ENCODE measurements around the gene CDH18. TPM values are rescaled to one million over a fixed set of nuclear protein-coding genes. Genes with fewer than 3 reads are reported as not detected.

CDH18 gene
- total RNA-seq, 1 experiment from 2014 or later = not detected

DNA sequence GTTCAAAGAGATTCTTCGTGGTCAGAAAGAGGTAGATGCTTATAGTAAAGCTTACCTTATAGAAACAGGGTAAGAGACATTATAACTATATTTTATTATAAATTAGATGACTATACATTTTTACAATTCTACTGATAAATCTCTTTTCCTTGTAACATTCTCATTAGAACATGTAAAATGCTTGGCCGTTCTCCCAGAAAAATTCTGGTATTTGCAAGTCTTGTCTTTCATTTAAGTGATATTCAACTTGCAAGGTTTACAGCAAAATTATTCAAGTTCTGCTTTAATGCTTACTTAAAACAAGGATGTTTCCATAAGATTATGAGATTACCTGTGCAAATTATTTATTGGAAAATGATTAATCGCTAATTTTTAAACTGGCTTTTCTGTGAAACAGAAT lies 41.3 kb upstream of the CDH18 start:
- Histone ChIP-seq H3K36me3 (ENCODE audit: control insufficient read depth in 1 of 2, insufficient read depth in 2 of 2, low read length in 2 of 2) (no peaks in the 10 kb centered on the region), H3K79me2 (ENCODE audit: insufficient read depth, low read length) (no peaks in the 10 kb centered on the region), H3K27ac (ENCODE audit: low read depth, low read length) (no peak overlapping the region), H3K27me3 (ENCODE audit: insufficient read depth, low read length) (no peaks in the 10 kb centered on the region), H3K4me2 (ENCODE audit: low read length) (no peak overlapping the region), H3K9me3 (ENCODE audit: control insufficient read depth in 1 of 2, insufficient read depth in 1 of 2, low read depth in 1 of 2, low read length in 2 of 2) (peaks cover 16 to 24% of the 10 kb centered on the region in 2 experiments; a peak in 3 of 4 replicates), H2AFZ (ENCODE audit: low read depth, low read length, poor library complexity, severe bottlenecking) (no peak overlapping the region), H4K20me1 (ENCODE audit: insufficient read depth) (no peaks in the 10 kb centered on the region), H3K4me3 (replicated peaks in 1 of 2; ENCODE audit: low read depth in 1 of 2, low read length in 2 of 2) (no peak overlapping the region), H3K9ac (ENCODE audit: low read length) (no peak overlapping the region), H3K4me1 (ENCODE audit: control insufficient read depth in 1 of 2, insufficient read depth in 2 of 2, low read length in 2 of 2) (no peaks in the 10 kb centered on the region), H3K9me2 (ENCODE audit: insufficient read depth) (no peaks in the 10 kb centered on the region)
- DNase-seq (ENCODE audit: low read depth, low spot score) (no peak), ATAC-seq (no peak)
- no peak for TF ChIP-seq YY1 (IDR thresholded peaks at IDR 0.05; ENCODE audit: extremely low read depth, insufficient replicate concordance, low read depth, low read length)
- no peak for TF ChIP-seq CBX3 (IDR thresholded peaks at IDR 0.05; ENCODE audit: low read depth)
- intact Hi-C loops (cut with micrococcal nuclease) = no loop called here
- RAD21 ChIA-PET (ENCODE audit: low non-redundant PET in 1 of 2, low total read pairs in 2 of 2, uncharacterized antibody in 2 of 2, unreplicated experiment in 2 of 2) = no interaction called here
- POLR2A ChIA-PET = no interaction called here
- BruUV-seq (replicated peaks) = no TSS peak
- CTCF ChIA-PET = no interaction called here

DNA sequence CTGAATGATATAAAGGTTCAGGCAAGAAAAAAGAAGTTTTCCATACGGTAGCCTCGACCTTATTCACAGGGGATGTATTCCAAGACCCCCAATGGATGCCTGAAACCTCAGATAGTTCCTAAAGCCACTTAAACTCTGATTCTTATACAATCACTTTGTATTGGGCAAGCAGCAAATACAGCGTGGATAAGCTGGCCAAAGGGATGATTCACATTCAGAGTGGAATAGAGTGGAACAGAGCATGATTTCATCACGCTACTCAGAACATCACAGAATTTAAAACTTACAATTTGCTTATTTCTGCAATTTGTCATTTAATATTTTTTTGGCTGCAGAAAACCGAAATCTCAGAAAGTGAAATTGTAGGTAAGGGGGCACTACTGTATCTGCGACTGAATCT lies 40.5 kb upstream of the CDH18 start:
- no peaks in the 10 kb centered on the region for H3K36me3 ChIP-seq (ENCODE audit: control insufficient read depth in 1 of 2, insufficient read depth in 2 of 2, low read length in 2 of 2)
- ChIA-PET RAD21 (ENCODE audit: low non-redundant PET in 1 of 2, low total read pairs in 2 of 2, uncharacterized antibody in 2 of 2, unreplicated experiment in 2 of 2) (no interaction called here), POLR2A (no interaction called here), CTCF (no interaction called here)
- intact Hi-C loops (cut with micrococcal nuclease) = no loop called here
- no peak overlapping the region for H3K27ac ChIP-seq (ENCODE audit: low read depth, low read length)
- BruUV-seq (replicated peaks) = no TSS peak
- no peak overlapping the region for H3K4me3 ChIP-seq (replicated peaks in 1 of 2; ENCODE audit: low read depth in 1 of 2, low read length in 2 of 2)
- H2AFZ ChIP-seq (ENCODE audit: low read depth, low read length, poor library complexity, severe bottlenecking) = no peak overlapping the region
- TF ChIP-seq RAD21 (IDR thresholded peaks at IDR 0.05; ENCODE audit: low read depth) (no peak), FOSL1 (IDR thresholded peaks at IDR 0.05; ENCODE audit: low read depth) (no peak), CEBPB (IDR thresholded peaks at IDR 0.05; ENCODE audit: low read depth) (no peak), EGR1 (IDR thresholded peaks at IDR 0.05; ENCODE audit: low read depth) (no peak), JUND (IDR thresholded peaks at IDR 0.05) (no peak)
- TF ChIP-seq, protein P1, sequence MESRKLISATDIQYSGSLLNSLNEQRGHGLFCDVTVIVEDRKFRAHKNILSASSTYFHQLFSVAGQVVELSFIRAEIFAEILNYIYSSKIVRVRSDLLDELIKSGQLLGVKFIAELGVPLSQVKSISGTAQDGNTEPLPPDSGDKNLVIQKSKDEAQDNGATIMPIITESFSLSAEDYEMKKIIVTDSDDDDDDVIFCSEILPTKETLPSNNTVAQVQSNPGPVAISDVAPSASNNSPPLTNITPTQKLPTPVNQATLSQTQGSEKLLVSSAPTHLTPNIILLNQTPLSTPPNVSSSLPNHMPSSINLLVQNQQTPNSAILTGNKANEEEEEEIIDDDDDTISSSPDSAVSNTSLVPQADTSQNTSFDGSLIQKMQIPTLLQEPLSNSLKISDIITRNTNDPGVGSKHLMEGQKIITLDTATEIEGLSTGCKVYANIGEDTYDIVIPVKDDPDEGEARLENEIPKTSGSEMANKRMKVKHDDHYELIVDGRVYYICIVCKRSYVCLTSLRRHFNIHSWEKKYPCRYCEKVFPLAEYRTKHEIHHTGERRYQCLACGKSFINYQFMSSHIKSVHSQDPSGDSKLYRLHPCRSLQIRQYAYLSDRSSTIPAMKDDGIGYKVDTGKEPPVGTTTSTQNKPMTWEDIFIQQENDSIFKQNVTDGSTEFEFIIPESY (IDR thresholded peaks at IDR 0.05; ENCODE audit: extremely low read depth, insufficient replicate concordance, low read length) = no peak
- TF ChIP-seq, protein P2, sequence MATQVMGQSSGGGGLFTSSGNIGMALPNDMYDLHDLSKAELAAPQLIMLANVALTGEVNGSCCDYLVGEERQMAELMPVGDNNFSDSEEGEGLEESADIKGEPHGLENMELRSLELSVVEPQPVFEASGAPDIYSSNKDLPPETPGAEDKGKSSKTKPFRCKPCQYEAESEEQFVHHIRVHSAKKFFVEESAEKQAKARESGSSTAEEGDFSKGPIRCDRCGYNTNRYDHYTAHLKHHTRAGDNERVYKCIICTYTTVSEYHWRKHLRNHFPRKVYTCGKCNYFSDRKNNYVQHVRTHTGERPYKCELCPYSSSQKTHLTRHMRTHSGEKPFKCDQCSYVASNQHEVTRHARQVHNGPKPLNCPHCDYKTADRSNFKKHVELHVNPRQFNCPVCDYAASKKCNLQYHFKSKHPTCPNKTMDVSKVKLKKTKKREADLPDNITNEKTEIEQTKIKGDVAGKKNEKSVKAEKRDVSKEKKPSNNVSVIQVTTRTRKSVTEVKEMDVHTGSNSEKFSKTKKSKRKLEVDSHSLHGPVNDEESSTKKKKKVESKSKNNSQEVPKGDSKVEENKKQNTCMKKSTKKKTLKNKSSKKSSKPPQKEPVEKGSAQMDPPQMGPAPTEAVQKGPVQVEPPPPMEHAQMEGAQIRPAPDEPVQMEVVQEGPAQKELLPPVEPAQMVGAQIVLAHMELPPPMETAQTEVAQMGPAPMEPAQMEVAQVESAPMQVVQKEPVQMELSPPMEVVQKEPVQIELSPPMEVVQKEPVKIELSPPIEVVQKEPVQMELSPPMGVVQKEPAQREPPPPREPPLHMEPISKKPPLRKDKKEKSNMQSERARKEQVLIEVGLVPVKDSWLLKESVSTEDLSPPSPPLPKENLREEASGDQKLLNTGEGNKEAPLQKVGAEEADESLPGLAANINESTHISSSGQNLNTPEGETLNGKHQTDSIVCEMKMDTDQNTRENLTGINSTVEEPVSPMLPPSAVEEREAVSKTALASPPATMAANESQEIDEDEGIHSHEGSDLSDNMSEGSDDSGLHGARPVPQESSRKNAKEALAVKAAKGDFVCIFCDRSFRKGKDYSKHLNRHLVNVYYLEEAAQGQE (IDR thresholded peaks at IDR 0.05; ENCODE audit: low read depth) = no peak
- H3K9me3 ChIP-seq (ENCODE audit: control insufficient read depth in 1 of 2, insufficient read depth in 1 of 2, low read depth in 1 of 2, low read length in 2 of 2) = peaks cover 16 to 28% of the 10 kb centered on the region in 2 experiments; a peak in 3 of 4 replicates
- H3K4me2 ChIP-seq (ENCODE audit: low read length) = no peak overlapping the region
- DNase-seq (ENCODE audit: low read depth, low spot score) (no peak), ATAC-seq (no peak)
- H4K20me1 ChIP-seq (ENCODE audit: insufficient read depth) = no peaks in the 10 kb centered on the region
- no peaks in the 10 kb centered on the region for H3K27me3 ChIP-seq (ENCODE audit: insufficient read depth, low read length)
- H3K79me2 ChIP-seq (ENCODE audit: insufficient read depth, low read length) = no peaks in the 10 kb centered on the region
- H3K9ac ChIP-seq (ENCODE audit: low read length) = no peak overlapping the region
- H3K9me2 ChIP-seq (ENCODE audit: insufficient read depth) = no peaks in the 10 kb centered on the region
- H3K4me1 ChIP-seq (ENCODE audit: control insufficient read depth in 1 of 2, insufficient read depth in 2 of 2, low read length in 2 of 2) = no peaks in the 10 kb centered on the region
